Body of pancreas (tissue), 4 donors: Measurements from ENCODE around the gene MIOX.

Experiments used
- CTCF ChIP-seq, 7 experiments: fragments of 450-650 bp in 4 of 7; fragments of 200-600 bp in 3 of 7; sonication (generic) in 3 of 7; IDR thresholded peaks; one replicate each; pipeline ENCODE4 v1.5.1; 2016 to 2019; ENCODE audit warnings: antibody characterized with exemption in 7 of 7
- POLR2A ChIP-seq, 3 donors: fragments of 450-650 bp; IDR thresholded peaks; one replicate each; pipeline ENCODE4 v1.6.1; 2016; ENCODE audit warnings: antibody characterized with exemption in 3 of 3, mild to moderate bottlenecking in 2 of 3

- TF ChIP-seq CTCF (IDR thresholded peaks at IDR 0.05) (no peak), POLR2A (IDR thresholded peaks at IDR 0.05) (no peak)
Observed at GRCh38 chr22:50471962-50472361, 14.7 kb upstream of the MIOX start.
